SIG-M5 treated with dmso at 0.1 percent for 504 hours (cell line): ENCODE measurements around the gene C16orf74.

Experiments
- DNase-seq: peaks from one replicate; lab custom pipeline; 2025; ENCODE audit not compliant: unreplicated experiment; lab: John Stamatoyannopoulos, UW

The C16orf74 gene

GRCh38 chr16:85698935-85699558, 51.8 kb downstream of the C16orf74 start:
- no peak for DNase-seq

GRCh38 chr16:85698459-85698891, 52.4 kb downstream of the C16orf74 start:
- no peak for DNase-seq

- no peak for DNase-seq
These were observed 53.5 kb downstream of the C16orf74 start for GRCh38 chr16:85697431-85697830.

GRCh38 chr16:85696781-85697180, 54.1 kb downstream of the C16orf74 start:
- DNase-seq: no peak

- no peak for DNase-seq
These were observed 55.4 kb downstream of the C16orf74 start for GRCh38 chr16:85695196-85696128.

GRCh38 chr16:85690469-85691064, 60.3 kb downstream of the C16orf74 start:
- no peak for DNase-seq

- DNase-seq: no peak
These were observed 61.0 kb downstream of the C16orf74 start for GRCh38 chr16:85689950-85690320.

- peak; percentile 9 for DNase-seq
These were observed 61.5 kb downstream of the C16orf74 start for GRCh38 chr16:85689285-85689949.

GRCh38 chr16:85688586-85689284, 62.2 kb downstream of the C16orf74 start, which contains the start of gene GINS2:
TSS of gene GINS2 (minus strand) at chr16:85688954. CDS start at chr16:85688898, 56 bp downstream.
- DNase-seq: peak; percentile 88

GRCh38 chr16:85687651-85688471, 63.0 kb downstream of the C16orf74 start:
- DNase-seq: no peak

GRCh38 chr16:85686912-85687591, 63.8 kb downstream of the C16orf74 start:
- DNase-seq: peak; percentile 53

- no peak for DNase-seq
These were observed 65.6 kb downstream of the C16orf74 start for GRCh38 chr16:85685251-85685650.

- DNase-seq: no peak
These were observed 67.5 kb downstream of the C16orf74 start for GRCh38 chr16:85683363-85683762.

- no peak for DNase-seq
These were observed 68.4 kb downstream of the C16orf74 start for GRCh38 chr16:85682516-85682915.

- DNase-seq: peak; percentile 21
These were observed 69.6 kb downstream of the C16orf74 start for GRCh38 chr16:85681255-85681654.

- no peak for DNase-seq
These were observed 70.4 kb downstream of the C16orf74 start for GRCh38 chr16:85680352-85680944.

- no peak for DNase-seq
These were observed 71.0 kb downstream of the C16orf74 start for GRCh38 chr16:85679870-85680269.

GRCh38 chr16:85678821-85679220, 72.1 kb downstream of the C16orf74 start:
- DNase-seq: no peak

- DNase-seq: no peak
These were observed 72.9 kb downstream of the C16orf74 start for GRCh38 chr16:85678016-85678415.
